Measurements from ENCODE around the gene MS4A15.
A peak's percentile ranks its signal among the peaks of the same experiment; 100 is the strongest.

MS4A15 gene

DNA sequence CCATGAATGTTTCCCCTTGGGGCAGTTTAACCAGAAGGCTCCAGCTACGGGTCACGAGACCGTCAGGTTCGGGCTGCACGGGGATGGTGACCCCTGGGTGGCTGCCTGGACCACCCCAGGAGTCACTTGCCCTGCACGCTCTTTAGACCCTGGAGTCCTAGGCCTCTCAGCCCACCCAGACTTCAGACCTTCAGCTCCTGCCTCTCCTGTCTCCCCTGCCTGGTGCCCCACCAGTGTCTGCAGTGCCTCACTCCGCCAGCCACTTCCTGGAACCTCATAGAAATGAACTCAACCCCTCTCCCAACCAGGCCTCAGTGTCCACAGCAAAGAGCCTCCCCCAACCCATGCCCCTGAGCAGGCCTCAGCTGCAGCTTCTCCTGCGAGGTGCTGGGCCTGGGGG, 16.0 kb downstream of the MS4A15 start:
- H3K27ac ChIP-seq (ENCODE audit: low read depth, low read length): no peak overlapping the region
- peaks cover 5 to 9% of the 10 kb centered on the region in 2 donors for H3K4me1 ChIP-seq (ENCODE audit: control insufficient read depth in 1 of 2, insufficient read depth in 2 of 2, low read length in 2 of 2)
- no peaks in the 10 kb centered on the region for H3K9me3 ChIP-seq (ENCODE audit: control insufficient read depth in 1 of 2, low read length in 2 of 2)
- H3K27me3 ChIP-seq (ENCODE audit: control insufficient read depth in 1 of 2, insufficient read depth in 2 of 2, low read length in 2 of 2): peaks cover 0 to 6% of the 10 kb centered on the region in 2 donors
- no peaks in the 10 kb centered on the region for H3K36me3 ChIP-seq (ENCODE audit: control insufficient read depth in 1 of 2, insufficient read depth in 2 of 2, low read length in 2 of 2)
- no peak overlapping the region for H3K9ac ChIP-seq (ENCODE audit: low read depth in 1 of 2, low read length in 2 of 2)
- H3K4me3 ChIP-seq (ENCODE audit: low read depth in 1 of 2, low read length in 2 of 2): no peak overlapping the region

DNA sequence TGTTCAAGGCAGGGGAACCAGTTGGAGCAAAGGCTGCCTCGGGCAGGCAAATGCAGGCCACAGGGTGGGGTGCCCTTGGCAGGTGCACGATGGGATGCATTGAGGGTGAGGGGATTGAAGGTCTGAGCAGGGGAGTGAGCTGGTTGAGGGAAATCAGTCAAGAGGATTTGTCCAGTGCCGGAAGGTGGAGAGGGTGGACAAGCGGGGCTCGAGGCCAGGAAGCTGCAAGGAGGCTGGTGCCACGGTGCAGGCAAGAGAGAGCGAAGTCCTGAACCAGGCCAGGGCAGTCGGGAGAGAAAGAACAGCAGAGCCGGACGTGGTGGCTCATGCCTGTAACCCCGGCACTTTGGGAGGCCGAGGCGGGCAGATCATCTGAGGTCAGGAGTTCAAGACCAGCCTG, 18.1 kb downstream of the MS4A15 start:
- H3K4me1 ChIP-seq (ENCODE audit: control insufficient read depth in 1 of 2, insufficient read depth in 2 of 2, low read length in 2 of 2): peaks cover 5 to 10% of the 10 kb centered on the region in 2 donors
- H3K27me3 ChIP-seq (ENCODE audit: control insufficient read depth in 1 of 2, insufficient read depth in 2 of 2, low read length in 2 of 2): peaks cover 0 to 6% of the 10 kb centered on the region in 2 donors
- H3K4me3 ChIP-seq (ENCODE audit: low read depth in 1 of 2, low read length in 2 of 2): no peak overlapping the region
- H3K9me3 ChIP-seq (ENCODE audit: control insufficient read depth in 1 of 2, low read length in 2 of 2): no peaks in the 10 kb centered on the region
- no peak overlapping the region for H3K9ac ChIP-seq (ENCODE audit: low read depth in 1 of 2, low read length in 2 of 2)
- H3K36me3 ChIP-seq (ENCODE audit: control insufficient read depth in 1 of 2, insufficient read depth in 2 of 2, low read length in 2 of 2): no peaks in the 10 kb centered on the region
- no peak overlapping the region for H3K27ac ChIP-seq (ENCODE audit: low read depth, low read length)

DNA sequence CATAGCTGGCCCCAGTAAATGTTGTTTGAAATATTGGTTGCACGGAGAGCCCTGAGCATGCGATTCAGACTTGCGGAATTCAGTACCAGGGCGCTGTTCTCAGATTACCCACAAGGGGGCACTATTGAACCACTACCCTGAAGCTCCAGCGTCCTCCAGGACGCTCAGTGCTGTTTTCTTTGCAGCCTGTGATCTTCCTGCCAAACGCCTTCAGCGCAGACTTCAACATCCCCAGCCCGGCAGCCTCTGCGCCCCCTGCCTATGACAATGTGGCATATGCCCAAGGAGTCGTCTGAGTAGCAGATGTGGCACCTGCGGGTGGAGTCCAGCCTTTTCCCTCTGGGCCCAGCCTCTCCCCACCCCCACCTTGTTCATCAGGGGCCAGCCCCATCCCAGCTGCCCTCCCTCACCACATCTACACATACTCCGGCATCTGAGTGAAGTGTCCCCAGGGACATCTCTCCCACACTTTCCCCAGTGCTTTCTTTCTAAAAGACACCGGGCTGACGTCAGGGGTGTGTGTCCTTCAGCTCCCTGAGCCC, 18.8 kb downstream of the MS4A15 start:
- H3K27ac ChIP-seq (ENCODE audit: low read depth, low read length): no peak overlapping the region
- no peaks in the 10 kb centered on the region for H3K9me3 ChIP-seq (ENCODE audit: control insufficient read depth in 1 of 2, low read length in 2 of 2)
- no peak overlapping the region for H3K4me3 ChIP-seq (ENCODE audit: low read depth in 1 of 2, low read length in 2 of 2)

DNA sequence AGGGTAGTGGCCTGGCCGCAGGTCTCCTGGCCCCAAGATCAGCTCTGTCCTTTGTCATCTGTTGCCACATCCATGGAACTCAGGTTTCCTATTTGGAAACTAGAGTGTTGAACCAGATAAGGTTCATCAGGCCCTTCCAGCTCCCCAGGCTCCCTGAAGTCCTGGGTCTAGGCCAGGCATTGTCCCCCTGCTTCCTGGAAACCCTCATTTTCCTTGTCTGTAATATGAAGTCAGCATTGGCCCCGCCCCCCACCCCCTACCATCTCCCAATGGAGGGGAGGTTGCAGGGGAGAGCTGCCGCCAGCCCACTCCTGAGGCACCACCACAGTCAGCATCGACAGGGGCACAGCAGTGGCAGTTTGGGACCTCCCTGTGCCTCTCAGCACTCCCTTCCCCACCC, 19.5 kb downstream of the MS4A15 start:
- H3K27me3 ChIP-seq (ENCODE audit: control insufficient read depth in 1 of 2, insufficient read depth in 2 of 2, low read length in 2 of 2): peaks cover 0 to 6% of the 10 kb centered on the region in 2 donors
- no peak overlapping the region for H3K27ac ChIP-seq (ENCODE audit: low read depth, low read length)

More for the DNA sequence above, 18.8 kb downstream of the MS4A15 start:
- H3K36me3 ChIP-seq (ENCODE audit: control insufficient read depth in 1 of 2, insufficient read depth in 2 of 2, low read length in 2 of 2): no peaks in the 10 kb centered on the region
- peak overlapping the region in 1 of 2 donors; percentile 13 for H3K9ac ChIP-seq (ENCODE audit: low read depth in 1 of 2, low read length in 2 of 2)
- H3K27me3 ChIP-seq (ENCODE audit: control insufficient read depth in 1 of 2, insufficient read depth in 2 of 2, low read length in 2 of 2): peaks cover 0 to 6% of the 10 kb centered on the region in 2 donors
- peaks cover 5 to 10% of the 10 kb centered on the region in 2 donors for H3K4me1 ChIP-seq (ENCODE audit: control insufficient read depth in 1 of 2, insufficient read depth in 2 of 2, low read length in 2 of 2)

DNA sequence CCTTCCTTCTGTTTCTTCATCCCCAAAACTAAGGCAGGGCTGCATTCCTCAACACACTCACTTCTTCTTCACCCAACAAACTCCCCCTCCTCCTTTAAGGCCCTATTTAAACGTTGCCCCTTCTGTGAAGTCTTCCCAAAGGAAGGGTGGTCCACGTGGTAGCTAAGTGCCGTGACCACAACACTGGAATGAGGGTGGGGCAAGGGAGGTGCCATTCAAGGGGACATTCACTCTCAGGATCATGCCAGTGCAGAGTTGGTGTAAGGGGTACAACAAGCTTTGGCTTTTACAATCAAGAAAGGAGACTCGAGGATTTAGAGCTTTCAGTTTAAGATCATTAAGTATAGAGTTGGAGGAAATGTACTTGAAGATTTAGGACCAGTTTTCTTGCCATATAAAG, 20.4 kb downstream of the MS4A15 start:
- Histone ChIP-seq H3K27me3 (ENCODE audit: control insufficient read depth in 1 of 2, insufficient read depth in 2 of 2, low read length in 2 of 2) (peaks cover 0 to 2% of the 10 kb centered on the region in 2 donors), H3K9me3 (ENCODE audit: control insufficient read depth in 1 of 2, low read length in 2 of 2) (no peaks in the 10 kb centered on the region), H3K36me3 (ENCODE audit: control insufficient read depth in 1 of 2, insufficient read depth in 2 of 2, low read length in 2 of 2) (no peaks in the 10 kb centered on the region), H3K4me3 (ENCODE audit: low read depth in 1 of 2, low read length in 2 of 2) (no peak overlapping the region), H3K4me1 (ENCODE audit: control insufficient read depth in 1 of 2, insufficient read depth in 2 of 2, low read length in 2 of 2) (peaks cover 9 to 21% of the 10 kb centered on the region in 2 donors), H3K9ac (ENCODE audit: low read depth in 1 of 2, low read length in 2 of 2) (no peak overlapping the region), H3K27ac (ENCODE audit: low read depth, low read length) (no peak overlapping the region)

More for the DNA sequence above, 19.5 kb downstream of the MS4A15 start:
- H3K9me3 ChIP-seq (ENCODE audit: control insufficient read depth in 1 of 2, low read length in 2 of 2): no peaks in the 10 kb centered on the region
- peaks cover 9 to 14% of the 10 kb centered on the region in 2 donors for H3K4me1 ChIP-seq (ENCODE audit: control insufficient read depth in 1 of 2, insufficient read depth in 2 of 2, low read length in 2 of 2)
- no peak overlapping the region for H3K9ac ChIP-seq (ENCODE audit: low read depth in 1 of 2, low read length in 2 of 2)
- H3K36me3 ChIP-seq (ENCODE audit: control insufficient read depth in 1 of 2, insufficient read depth in 2 of 2, low read length in 2 of 2): no peaks in the 10 kb centered on the region
- no peak overlapping the region for H3K4me3 ChIP-seq (ENCODE audit: low read depth in 1 of 2, low read length in 2 of 2)

DNA sequence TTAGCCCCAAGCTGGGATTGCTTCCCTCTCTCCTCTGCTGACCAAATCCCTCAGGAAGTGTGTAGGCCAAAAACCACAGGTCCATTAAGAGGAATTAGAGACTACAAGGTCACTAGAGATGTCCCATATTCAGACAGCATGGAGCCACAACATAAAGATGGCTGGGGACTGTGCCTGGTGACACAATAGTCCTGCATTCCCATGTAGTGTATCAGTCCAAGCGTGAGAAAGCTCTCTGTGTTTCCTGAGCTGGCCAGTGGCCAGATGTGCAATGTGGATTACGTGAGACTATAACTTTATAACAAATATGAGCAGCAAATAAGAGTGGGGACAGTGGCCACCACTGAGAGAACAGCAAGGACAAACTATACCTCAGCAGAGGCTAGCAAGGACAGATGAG, 20.9 kb downstream of the MS4A15 start:
- Histone ChIP-seq H3K27me3 (ENCODE audit: control insufficient read depth in 1 of 2, insufficient read depth in 2 of 2, low read length in 2 of 2) (no peaks in the 10 kb centered on the region), H3K27ac (ENCODE audit: low read depth, low read length) (no peak overlapping the region), H3K4me3 (ENCODE audit: low read depth in 1 of 2, low read length in 2 of 2) (no peak overlapping the region), H3K4me1 (ENCODE audit: control insufficient read depth in 1 of 2, insufficient read depth in 2 of 2, low read length in 2 of 2) (peaks cover 9 to 25% of the 10 kb centered on the region in 2 donors), H3K9ac (ENCODE audit: low read depth in 1 of 2, low read length in 2 of 2) (no peak overlapping the region), H3K9me3 (ENCODE audit: control insufficient read depth in 1 of 2, low read length in 2 of 2) (no peaks in the 10 kb centered on the region), H3K36me3 (ENCODE audit: control insufficient read depth in 1 of 2, insufficient read depth in 2 of 2, low read length in 2 of 2) (no peaks in the 10 kb centered on the region)

DNA sequence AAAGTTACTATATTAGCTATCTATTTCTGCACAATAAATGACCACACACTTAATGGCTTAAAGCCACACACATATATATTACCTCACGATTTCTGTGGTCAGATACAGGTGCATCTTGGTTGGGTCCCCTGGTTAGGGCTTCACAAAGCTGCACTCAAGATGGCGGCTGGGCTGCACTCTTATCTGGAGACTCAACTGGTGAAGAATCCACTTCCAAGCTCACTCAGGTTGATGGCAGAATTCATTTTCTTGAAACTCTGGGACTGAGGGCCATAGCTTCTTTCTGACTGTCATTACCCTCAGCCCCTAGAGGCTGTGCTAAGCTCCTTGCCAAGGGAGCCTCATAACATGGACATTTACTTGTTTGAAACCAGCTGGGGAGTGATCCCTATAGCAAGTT, 23.4 kb downstream of the MS4A15 start:
- peaks cover 16 to 36% of the 10 kb centered on the region in 2 donors for H3K4me1 ChIP-seq (ENCODE audit: control insufficient read depth in 1 of 2, insufficient read depth in 2 of 2, low read length in 2 of 2)
- no peaks in the 10 kb centered on the region for H3K36me3 ChIP-seq (ENCODE audit: control insufficient read depth in 1 of 2, insufficient read depth in 2 of 2, low read length in 2 of 2)
- no peaks in the 10 kb centered on the region for H3K27me3 ChIP-seq (ENCODE audit: control insufficient read depth in 1 of 2, insufficient read depth in 2 of 2, low read length in 2 of 2)
- no peak overlapping the region for H3K27ac ChIP-seq (ENCODE audit: low read depth, low read length)
- H3K4me3 ChIP-seq (ENCODE audit: low read depth in 1 of 2, low read length in 2 of 2): no peak overlapping the region
- no peak overlapping the region for H3K9ac ChIP-seq (ENCODE audit: low read depth in 1 of 2, low read length in 2 of 2)
- no peaks in the 10 kb centered on the region for H3K9me3 ChIP-seq (ENCODE audit: control insufficient read depth in 1 of 2, low read length in 2 of 2)

DNA sequence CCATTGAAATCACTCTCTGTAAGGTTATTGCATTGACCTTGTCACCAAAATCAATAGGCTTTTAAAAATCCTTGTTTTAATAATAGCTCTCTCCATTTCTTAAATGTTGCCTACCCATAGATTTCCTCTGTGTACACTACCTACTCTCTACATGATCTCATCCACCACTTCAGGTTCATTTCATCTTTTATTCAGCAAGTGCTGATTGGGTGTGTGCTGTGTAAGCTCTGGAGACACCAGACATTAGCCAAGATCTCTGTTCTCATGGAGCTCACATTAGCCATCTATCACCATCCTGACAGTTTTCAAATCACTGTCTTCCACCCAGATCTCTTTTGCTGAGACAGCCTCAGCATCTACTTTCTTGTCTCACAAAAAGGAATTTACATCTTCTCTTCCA, 24.1 kb downstream of the MS4A15 start:
- no peak overlapping the region for H3K9ac ChIP-seq (ENCODE audit: low read depth in 1 of 2, low read length in 2 of 2)

DNA sequence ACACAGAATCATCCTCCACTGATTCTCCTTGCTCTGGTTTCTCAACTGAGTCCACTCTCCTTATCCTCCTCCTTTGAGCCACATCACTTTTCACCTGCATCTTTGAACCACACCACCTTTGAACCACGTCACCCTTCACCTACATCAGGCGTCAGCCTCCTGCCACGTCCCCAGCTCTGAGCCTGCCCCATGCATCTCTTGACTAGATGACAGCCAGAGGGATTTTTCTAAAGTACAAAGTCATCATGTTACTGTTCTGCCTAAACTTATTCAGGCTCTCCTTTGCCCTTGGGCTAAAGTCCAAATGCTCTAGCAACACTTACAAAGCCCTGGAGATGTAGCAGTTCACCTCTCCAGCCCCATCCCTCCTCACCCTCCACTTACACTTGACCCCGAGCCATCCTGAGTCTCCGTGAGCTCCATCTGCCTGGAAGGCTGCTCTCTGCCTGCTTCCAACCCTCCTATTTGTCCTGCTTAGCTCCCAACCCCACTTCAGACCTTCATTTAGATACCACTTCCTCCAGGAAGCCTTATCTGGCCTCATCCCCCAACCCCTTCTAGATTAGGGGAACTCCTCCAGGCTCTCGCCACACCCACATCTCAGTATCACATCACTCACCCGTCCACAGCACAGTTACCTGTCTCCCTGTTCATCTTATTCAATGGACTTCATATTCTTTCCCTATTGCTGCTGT, 24.8 kb downstream of the MS4A15 start:
- Histone ChIP-seq H3K27ac (ENCODE audit: low read depth, low read length) (no peak overlapping the region), H3K9me3 (ENCODE audit: control insufficient read depth in 1 of 2, low read length in 2 of 2) (no peaks in the 10 kb centered on the region), H3K4me3 (ENCODE audit: low read depth in 1 of 2, low read length in 2 of 2) (no peak overlapping the region), H3K27me3 (ENCODE audit: control insufficient read depth in 1 of 2, insufficient read depth in 2 of 2, low read length in 2 of 2) (no peaks in the 10 kb centered on the region), H3K9ac (ENCODE audit: low read depth in 1 of 2, low read length in 2 of 2) (no peak overlapping the region), H3K4me1 (ENCODE audit: control insufficient read depth in 1 of 2, insufficient read depth in 2 of 2, low read length in 2 of 2) (peaks cover 22 to 41% of the 10 kb centered on the region in 2 donors), H3K36me3 (ENCODE audit: control insufficient read depth in 1 of 2, insufficient read depth in 2 of 2, low read length in 2 of 2) (no peaks in the 10 kb centered on the region)

More for the DNA sequence above, 24.1 kb downstream of the MS4A15 start:
- H3K36me3 ChIP-seq (ENCODE audit: control insufficient read depth in 1 of 2, insufficient read depth in 2 of 2, low read length in 2 of 2): no peaks in the 10 kb centered on the region
- H3K27me3 ChIP-seq (ENCODE audit: control insufficient read depth in 1 of 2, insufficient read depth in 2 of 2, low read length in 2 of 2): no peaks in the 10 kb centered on the region
- H3K27ac ChIP-seq (ENCODE audit: low read depth, low read length): no peak overlapping the region
- H3K4me3 ChIP-seq (ENCODE audit: low read depth in 1 of 2, low read length in 2 of 2): no peak overlapping the region
- H3K4me1 ChIP-seq (ENCODE audit: control insufficient read depth in 1 of 2, insufficient read depth in 2 of 2, low read length in 2 of 2): peaks cover 18 to 38% of the 10 kb centered on the region in 2 donors
- H3K9me3 ChIP-seq (ENCODE audit: control insufficient read depth in 1 of 2, low read length in 2 of 2): no peaks in the 10 kb centered on the region

DNA sequence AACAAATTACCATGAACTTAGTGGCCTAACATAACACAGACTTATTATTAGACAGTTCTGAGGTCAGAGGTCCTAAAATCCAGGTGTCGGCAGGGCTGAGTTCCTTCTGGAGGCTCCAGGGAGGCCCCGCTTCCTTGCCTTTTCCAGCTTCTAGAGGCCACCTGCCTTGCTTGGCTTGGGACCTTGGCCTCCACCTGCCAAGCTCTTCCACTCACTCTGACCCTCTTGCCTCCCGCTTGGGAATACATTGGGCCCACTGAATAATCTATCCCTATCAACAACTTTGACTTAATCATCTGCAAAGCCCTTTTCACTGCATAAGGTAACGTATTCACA, 25.3 kb downstream of the MS4A15 start:
- peaks cover 27 to 46% of the 10 kb centered on the region in 2 donors for H3K4me1 ChIP-seq (ENCODE audit: control insufficient read depth in 1 of 2, insufficient read depth in 2 of 2, low read length in 2 of 2)
- no peak overlapping the region for H3K9ac ChIP-seq (ENCODE audit: low read depth in 1 of 2, low read length in 2 of 2)
- no peaks in the 10 kb centered on the region for H3K27me3 ChIP-seq (ENCODE audit: control insufficient read depth in 1 of 2, insufficient read depth in 2 of 2, low read length in 2 of 2)
- no peaks in the 10 kb centered on the region for H3K36me3 ChIP-seq (ENCODE audit: control insufficient read depth in 1 of 2, insufficient read depth in 2 of 2, low read length in 2 of 2)
- H3K27ac ChIP-seq (ENCODE audit: low read depth, low read length): no peak overlapping the region
- no peak overlapping the region for H3K4me3 ChIP-seq (ENCODE audit: low read depth in 1 of 2, low read length in 2 of 2)
- H3K9me3 ChIP-seq (ENCODE audit: control insufficient read depth in 1 of 2, low read length in 2 of 2): no peaks in the 10 kb centered on the region

Measured in duodenal mucosa (tissue), 2 donors.